ENCODE measurements around the gene CCL5.

CCL5 gene

DNA sequence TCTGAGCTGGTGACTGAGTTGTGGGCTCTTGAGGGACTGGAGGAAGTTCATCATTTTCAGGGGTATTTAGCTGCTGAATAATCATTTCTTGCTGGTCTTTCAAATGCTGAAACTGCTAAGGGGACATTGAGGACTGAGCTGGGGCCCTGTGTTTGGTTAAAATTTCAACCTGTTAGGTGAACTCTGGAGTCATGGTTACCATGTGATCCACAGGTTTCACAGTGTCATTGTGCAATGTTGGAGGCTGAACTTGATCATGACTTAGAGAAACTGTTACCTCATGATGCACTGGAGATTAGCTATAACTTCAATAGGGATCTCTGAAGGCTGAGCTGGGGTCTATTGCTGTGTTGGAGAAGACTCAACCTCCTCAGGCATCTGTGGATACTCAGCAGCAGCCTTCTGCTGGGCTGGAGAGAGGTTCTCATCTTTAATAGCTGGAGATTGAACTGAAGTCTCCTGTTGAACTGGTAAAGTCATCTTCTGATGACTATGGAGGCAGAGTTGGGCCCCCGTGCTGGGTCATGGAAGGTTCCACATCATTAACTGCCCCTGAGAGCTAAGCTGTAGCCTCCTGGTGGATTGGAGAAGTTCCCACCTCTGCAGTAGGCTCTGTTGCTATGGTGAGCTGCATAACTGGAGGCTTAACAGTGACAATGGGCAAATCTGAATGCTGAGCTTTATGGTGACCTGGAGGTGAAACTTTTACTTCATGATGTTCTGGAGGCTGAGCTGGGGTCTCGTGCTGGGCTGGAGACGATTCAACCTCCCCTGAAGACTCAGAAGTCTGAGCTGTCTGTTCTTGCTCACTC lies 35.2 kb upstream of the CCL5 start:
- FAIRE-seq, result no peak
- DNase-seq (ENCODE audit: insufficient read length, low spot score), result no peak
- TF ChIP-seq, protein P1, sequence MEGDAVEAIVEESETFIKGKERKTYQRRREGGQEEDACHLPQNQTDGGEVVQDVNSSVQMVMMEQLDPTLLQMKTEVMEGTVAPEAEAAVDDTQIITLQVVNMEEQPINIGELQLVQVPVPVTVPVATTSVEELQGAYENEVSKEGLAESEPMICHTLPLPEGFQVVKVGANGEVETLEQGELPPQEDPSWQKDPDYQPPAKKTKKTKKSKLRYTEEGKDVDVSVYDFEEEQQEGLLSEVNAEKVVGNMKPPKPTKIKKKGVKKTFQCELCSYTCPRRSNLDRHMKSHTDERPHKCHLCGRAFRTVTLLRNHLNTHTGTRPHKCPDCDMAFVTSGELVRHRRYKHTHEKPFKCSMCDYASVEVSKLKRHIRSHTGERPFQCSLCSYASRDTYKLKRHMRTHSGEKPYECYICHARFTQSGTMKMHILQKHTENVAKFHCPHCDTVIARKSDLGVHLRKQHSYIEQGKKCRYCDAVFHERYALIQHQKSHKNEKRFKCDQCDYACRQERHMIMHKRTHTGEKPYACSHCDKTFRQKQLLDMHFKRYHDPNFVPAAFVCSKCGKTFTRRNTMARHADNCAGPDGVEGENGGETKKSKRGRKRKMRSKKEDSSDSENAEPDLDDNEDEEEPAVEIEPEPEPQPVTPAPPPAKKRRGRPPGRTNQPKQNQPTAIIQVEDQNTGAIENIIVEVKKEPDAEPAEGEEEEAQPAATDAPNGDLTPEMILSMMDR (IDR thresholded peaks at IDR 0.05; ENCODE audit: insufficient read depth, missing control alignments), result no peak

DNA sequence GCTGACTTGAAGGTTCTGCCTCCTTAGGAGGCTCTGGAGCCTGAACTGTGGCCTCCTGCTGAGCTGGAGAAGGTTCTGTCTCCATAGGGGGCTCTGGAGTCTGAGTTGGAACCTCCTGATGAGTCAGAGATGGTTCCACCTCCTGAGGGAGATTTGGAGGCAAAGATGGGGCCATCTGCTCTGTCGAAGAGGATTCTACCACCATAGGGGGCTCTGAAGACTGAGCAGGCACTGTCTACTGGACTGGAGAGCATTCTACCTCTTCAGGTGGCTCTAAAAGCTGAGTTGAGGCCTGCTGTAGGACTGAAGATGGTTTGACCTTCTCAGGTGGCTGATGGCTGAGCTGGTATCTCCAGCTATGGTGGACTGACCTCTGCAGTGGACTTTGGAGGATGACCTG lies 34.2 kb upstream of the CCL5 start:
- FAIRE-seq, result no peak
- no peak for DNase-seq (ENCODE audit: insufficient read length, low spot score)
- TF ChIP-seq, protein P1 (IDR thresholded peaks at IDR 0.05; ENCODE audit: insufficient read depth, missing control alignments), result no peak

DNA sequence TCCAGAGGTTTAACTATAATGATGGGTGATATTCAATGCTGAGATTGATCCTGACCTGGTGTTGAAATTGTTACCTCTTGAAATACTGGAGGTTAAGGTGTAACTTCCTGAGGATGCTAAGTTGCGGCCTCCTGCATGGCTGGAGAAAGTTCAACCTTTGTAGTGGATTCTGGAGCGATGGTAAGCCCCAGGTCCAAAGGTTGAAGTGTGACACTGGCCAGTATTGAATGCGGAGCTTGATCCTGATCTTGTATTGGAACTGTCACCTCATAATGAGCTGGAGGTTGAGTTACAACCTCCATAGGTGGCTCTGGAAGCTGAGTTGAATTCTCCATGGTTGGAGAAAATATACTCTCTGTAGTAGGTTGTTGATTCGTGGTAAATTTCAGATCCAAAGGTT lies 33.4 kb upstream of the CCL5 start:
- no peak for FAIRE-seq
- TF ChIP-seq, protein P1 (IDR thresholded peaks at IDR 0.05; ENCODE audit: insufficient read depth, missing control alignments), result no peak
- no peak for DNase-seq (ENCODE audit: insufficient read length, low spot score)

DNA sequence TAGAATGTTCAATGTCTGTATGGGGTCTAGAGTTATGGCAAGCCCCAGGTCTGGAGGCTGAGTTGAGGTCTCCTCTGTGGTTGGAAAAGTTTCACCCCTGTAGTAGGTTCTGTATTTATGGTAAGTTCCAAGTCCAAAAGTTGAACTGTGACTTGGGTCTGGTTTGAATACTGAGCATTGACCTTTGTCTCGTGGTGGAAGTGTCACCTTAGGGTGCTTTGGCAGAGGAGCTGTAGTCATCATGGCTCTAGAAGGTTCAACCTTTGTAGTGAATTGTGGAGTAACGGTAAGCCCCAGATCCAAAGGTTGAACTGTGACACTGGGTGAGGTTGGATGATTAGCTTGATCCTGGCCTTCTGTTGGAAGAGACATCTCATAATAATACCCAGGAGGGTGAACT lies 32.8 kb upstream of the CCL5 start:
- FAIRE-seq (no peak), DNase-seq (ENCODE audit: insufficient read length, low spot score) (no peak)
- TF ChIP-seq, protein P1 (IDR thresholded peaks at IDR 0.05; ENCODE audit: insufficient read depth, missing control alignments), result no peak

DNA sequence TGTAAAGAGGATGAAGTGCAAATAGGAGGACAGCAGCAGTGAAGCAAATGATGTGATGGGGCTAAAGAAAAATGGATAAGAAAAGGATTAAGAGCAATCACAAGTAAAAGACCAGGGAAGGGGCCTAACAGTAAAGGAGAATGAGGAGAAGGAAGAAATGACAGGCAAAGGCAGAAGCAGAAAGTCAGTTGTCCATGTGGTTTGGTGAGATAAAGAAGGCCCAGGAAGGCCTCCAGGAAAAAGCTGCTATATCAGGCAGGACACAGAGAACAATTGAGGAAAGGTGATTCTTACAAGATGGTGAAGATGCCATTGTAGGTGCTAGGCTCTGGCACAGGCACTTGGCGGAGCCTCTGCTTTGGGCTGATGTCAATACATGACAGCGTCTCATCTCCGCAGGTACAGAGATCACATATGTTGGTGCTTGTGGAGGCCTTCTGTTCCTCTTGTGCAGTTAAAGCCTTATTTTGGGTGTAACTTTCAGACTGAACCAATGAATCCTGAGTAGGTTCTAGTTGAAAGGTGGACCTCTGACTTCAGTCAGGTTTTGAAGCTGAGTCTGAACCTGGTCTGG lies 32.3 kb upstream of the CCL5 start:
- TF ChIP-seq, protein P1 (IDR thresholded peaks at IDR 0.05; ENCODE audit: insufficient read depth, missing control alignments), result no peak
- DNase-seq (ENCODE audit: insufficient read length, low spot score), result no peak
- FAIRE-seq, result no peak

DNA sequence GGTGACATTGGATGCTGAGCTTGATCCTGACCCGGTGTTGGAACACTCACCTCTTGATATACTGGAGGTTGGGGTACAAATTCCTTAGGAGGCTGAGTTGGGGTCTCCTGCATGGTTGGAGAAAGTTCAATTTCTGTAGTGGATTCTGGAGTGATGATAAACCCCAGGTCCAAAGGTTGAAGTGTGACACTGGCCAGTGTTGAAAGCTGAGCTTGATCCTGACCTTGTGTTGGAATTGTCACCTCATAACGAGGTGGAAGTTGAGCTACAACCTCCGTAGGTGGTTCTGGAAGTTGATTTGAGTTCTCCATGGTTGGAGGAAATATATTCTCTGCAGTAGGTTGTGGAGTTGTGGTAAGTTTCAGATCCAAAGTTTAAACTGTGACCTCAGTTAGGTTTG lies 29.2 kb upstream of the CCL5 start:
- FAIRE-seq, result no peak
- TF ChIP-seq, protein P1 (IDR thresholded peaks at IDR 0.05; ENCODE audit: insufficient read depth, missing control alignments), result no peak
- DNase-seq (ENCODE audit: insufficient read length, low spot score), result no peak

DNA sequence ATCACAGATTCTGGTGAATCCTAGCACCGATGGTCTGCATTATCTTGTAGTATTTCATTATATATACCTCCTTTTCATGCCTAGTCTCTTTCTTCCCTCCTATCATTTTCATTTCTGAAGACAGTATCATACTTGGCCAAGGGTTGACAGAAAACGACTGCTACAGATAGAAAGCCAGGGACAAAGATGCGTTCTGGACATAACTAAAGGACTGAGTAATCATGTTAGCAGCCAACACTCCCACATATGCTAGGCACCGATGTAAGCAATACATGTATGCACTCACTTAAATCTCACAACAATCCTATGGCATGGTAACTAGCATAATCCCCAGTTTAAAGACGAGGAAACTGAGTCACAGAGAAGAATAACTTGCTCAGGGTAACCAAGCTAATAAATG lies 27.5 kb upstream of the CCL5 start:
- DNase-seq (ENCODE audit: insufficient read length, low spot score) (no peak), FAIRE-seq (no peak)
- TF ChIP-seq, protein P1 (IDR thresholded peaks at IDR 0.05; ENCODE audit: insufficient read depth, missing control alignments), result no peak

All from D721Med (cell line).